ENCODE results near the gene CAMK2D.

CAMK2D gene

DNA sequence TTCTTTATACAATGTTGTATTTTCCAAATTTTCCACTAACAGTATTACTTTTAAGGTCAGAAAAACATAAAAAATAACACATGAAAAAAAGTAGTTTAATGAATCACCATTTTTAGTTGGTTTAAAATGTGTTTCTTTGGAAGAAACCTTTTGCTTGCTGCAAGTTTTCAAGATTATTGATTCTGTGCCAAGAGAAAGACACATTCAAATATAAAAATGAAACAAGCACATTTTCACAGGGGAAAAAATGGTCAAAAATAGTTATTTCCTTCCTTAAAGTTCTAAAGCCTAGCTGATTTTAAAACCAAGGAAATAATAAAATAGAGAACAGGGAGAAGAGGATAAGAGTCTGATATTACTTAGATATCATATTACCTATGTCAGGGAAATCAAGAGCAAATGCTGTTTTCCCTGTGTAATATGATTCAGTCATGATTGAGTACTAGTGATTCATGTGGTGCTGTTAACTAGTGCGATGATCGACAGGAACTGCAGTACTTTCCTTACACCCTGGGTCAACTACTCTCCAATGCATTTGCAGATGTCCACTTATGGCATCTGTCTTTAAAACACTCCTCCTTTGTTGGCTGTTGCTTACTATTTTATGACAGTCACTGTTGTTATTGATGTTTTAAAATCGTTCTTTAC lies 103.8 kb downstream of the CAMK2D start:
- peak; percentile 79 for ATAC-seq
- TF ChIP-seq OSR1 (CRISPR knock-in tag; IDR thresholded peaks at IDR 0.05) (no peak), PPARA (CRISPR knock-in tag; IDR thresholded peaks at IDR 0.05; ENCODE audit: borderline replicate concordance) (no peak), CSDC2 (CRISPR knock-in tag; IDR thresholded peaks at IDR 0.05) (no peak), GLIS3 (CRISPR knock-in tag; IDR thresholded peaks at IDR 0.05) (no peak), ZFP30 (CRISPR knock-in tag; IDR thresholded peaks at IDR 0.05) (no peak), ZFP3 (CRISPR knock-in tag; IDR thresholded peaks at IDR 0.05) (no peak), POU6F1 (CRISPR knock-in tag; IDR thresholded peaks at IDR 0.05; ENCODE audit: borderline replicate concordance, low read depth) (no peak), TOX (CRISPR knock-in tag; IDR thresholded peaks at IDR 0.05; ENCODE audit: borderline replicate concordance) (no peak), BACH2 (CRISPR knock-in tag; IDR thresholded peaks at IDR 0.05; ENCODE audit: borderline replicate concordance) (no peak), TCF4 (CRISPR knock-in tag; IDR thresholded peaks at IDR 0.05; ENCODE audit: borderline replicate concordance) (no peak), ARNTL (CRISPR knock-in tag; IDR thresholded peaks at IDR 0.05; ENCODE audit: borderline replicate concordance, low read depth) (no peak), ZC3H10 (CRISPR knock-in tag; IDR thresholded peaks at IDR 0.05) (no peak), RARB (CRISPR knock-in tag; IDR thresholded peaks at IDR 0.05) (no peak)
- TF ChIP-seq, protein P1, sequence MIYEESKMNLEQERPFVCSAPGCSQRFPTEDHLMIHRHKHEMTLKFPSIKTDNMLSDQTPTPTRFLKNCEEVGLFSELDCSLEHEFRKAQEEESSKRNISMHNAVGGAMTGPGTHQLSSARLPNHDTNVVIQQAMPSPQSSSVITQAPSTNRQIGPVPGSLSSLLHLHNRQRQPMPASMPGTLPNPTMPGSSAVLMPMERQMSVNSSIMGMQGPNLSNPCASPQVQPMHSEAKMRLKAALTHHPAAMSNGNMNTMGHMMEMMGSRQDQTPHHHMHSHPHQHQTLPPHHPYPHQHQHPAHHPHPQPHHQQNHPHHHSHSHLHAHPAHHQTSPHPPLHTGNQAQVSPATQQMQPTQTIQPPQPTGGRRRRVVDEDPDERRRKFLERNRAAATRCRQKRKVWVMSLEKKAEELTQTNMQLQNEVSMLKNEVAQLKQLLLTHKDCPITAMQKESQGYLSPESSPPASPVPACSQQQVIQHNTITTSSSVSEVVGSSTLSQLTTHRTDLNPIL (CRISPR knock-in tag; IDR thresholded peaks at IDR 0.05; ENCODE audit: low read depth): no peak

DNA sequence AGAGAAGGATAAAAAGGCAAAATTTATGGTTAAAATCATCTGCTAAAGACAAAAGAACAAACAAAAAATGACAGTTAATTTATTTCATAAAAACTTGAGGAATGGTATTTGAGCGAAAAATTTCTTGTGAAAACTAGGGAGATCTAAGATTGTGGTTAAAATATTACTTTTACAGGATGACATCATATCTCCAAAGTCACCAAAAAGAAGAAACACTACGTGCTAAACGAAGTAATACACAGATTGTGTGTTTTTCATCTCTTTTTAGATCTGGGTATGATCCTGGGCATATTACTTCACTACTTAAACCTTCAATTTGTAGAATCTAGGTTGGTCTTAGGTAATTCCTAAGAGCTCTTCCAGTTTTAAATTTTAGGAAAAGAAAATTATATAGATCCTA lies 107.7 kb downstream of the CAMK2D start:
- TF ChIP-seq, protein P1 (CRISPR knock-in tag; IDR thresholded peaks at IDR 0.05; ENCODE audit: low read depth): no peak
- TF ChIP-seq BACH2 (CRISPR knock-in tag; IDR thresholded peaks at IDR 0.05; ENCODE audit: borderline replicate concordance) (no peak), TCF4 (CRISPR knock-in tag; IDR thresholded peaks at IDR 0.05; ENCODE audit: borderline replicate concordance) (no peak), ZC3H10 (CRISPR knock-in tag; IDR thresholded peaks at IDR 0.05) (no peak), ZNF8 (CRISPR knock-in tag; IDR thresholded peaks at IDR 0.05) (no peak), TOX (CRISPR knock-in tag; IDR thresholded peaks at IDR 0.05; ENCODE audit: borderline replicate concordance) (no peak)
- TF ChIP-seq, protein P2, sequence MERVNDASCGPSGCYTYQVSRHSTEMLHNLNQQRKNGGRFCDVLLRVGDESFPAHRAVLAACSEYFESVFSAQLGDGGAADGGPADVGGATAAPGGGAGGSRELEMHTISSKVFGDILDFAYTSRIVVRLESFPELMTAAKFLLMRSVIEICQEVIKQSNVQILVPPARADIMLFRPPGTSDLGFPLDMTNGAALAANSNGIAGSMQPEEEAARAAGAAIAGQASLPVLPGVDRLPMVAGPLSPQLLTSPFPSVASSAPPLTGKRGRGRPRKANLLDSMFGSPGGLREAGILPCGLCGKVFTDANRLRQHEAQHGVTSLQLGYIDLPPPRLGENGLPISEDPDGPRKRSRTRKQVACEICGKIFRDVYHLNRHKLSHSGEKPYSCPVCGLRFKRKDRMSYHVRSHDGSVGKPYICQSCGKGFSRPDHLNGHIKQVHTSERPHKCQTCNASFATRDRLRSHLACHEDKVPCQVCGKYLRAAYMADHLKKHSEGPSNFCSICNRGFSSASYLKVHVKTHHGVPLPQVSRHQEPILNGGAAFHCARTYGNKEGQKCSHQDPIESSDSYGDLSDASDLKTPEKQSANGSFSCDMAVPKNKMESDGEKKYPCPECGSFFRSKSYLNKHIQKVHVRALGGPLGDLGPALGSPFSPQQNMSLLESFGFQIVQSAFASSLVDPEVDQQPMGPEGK (CRISPR knock-in tag; IDR thresholded peaks at IDR 0.05; ENCODE audit: borderline replicate concordance): no peak
- no peak for ATAC-seq

DNA sequence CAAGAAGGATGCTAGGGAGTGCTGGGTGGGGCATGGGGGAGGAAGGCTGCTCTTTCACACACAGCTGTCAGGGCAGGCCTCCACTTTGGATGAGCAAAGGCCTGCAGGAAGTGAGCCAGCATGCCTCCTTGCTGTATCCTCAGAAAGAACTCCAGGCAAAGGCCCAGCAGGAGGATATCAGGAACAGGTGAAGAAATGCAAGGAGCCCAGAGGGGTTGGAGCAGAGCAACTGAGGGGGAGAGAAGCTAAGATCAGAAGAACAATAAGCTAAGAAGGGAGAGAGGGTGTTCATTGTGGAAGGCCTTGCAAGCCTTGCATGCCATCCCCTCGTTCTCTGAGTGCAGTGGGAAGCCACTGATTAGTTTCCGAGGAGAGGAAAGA lies 115.1 kb downstream of the CAMK2D start:
- ATAC-seq: peak; percentile 56
- TF ChIP-seq ZNF8 (CRISPR knock-in tag; IDR thresholded peaks at IDR 0.05) (no peak), POU6F1 (CRISPR knock-in tag; IDR thresholded peaks at IDR 0.05; ENCODE audit: borderline replicate concordance, low read depth) (no peak), GLIS3 (CRISPR knock-in tag; IDR thresholded peaks at IDR 0.05) (no peak), BACH2 (CRISPR knock-in tag; IDR thresholded peaks at IDR 0.05; ENCODE audit: borderline replicate concordance) (no peak), ESRRG (CRISPR knock-in tag; IDR thresholded peaks at IDR 0.05) (no peak), CSDC2 (CRISPR knock-in tag; IDR thresholded peaks at IDR 0.05) (no peak), TOX (CRISPR knock-in tag; IDR thresholded peaks at IDR 0.05; ENCODE audit: borderline replicate concordance) (no peak), ISL1 (CRISPR knock-in tag; IDR thresholded peaks at IDR 0.05) (no peak), ZNF565 (CRISPR knock-in tag; conservative IDR thresholded peaks at IDR 0.05; ENCODE audit: low read depth) (no peak), SNAI2 (CRISPR knock-in tag; IDR thresholded peaks at IDR 0.05) (no peak), RARB (CRISPR knock-in tag; IDR thresholded peaks at IDR 0.05) (no peak), ARNTL (CRISPR knock-in tag; IDR thresholded peaks at IDR 0.05; ENCODE audit: borderline replicate concordance, low read depth) (no peak), TCF4 (CRISPR knock-in tag; IDR thresholded peaks at IDR 0.05; ENCODE audit: borderline replicate concordance) (no peak), PPARA (CRISPR knock-in tag; IDR thresholded peaks at IDR 0.05; ENCODE audit: borderline replicate concordance) (no peak), ZC3H10 (CRISPR knock-in tag; IDR thresholded peaks at IDR 0.05) (no peak), ZFP30 (CRISPR knock-in tag; IDR thresholded peaks at IDR 0.05) (no peak)
- TF ChIP-seq, protein P2 (CRISPR knock-in tag; IDR thresholded peaks at IDR 0.05; ENCODE audit: borderline replicate concordance): no peak
- TF ChIP-seq, protein P3, sequence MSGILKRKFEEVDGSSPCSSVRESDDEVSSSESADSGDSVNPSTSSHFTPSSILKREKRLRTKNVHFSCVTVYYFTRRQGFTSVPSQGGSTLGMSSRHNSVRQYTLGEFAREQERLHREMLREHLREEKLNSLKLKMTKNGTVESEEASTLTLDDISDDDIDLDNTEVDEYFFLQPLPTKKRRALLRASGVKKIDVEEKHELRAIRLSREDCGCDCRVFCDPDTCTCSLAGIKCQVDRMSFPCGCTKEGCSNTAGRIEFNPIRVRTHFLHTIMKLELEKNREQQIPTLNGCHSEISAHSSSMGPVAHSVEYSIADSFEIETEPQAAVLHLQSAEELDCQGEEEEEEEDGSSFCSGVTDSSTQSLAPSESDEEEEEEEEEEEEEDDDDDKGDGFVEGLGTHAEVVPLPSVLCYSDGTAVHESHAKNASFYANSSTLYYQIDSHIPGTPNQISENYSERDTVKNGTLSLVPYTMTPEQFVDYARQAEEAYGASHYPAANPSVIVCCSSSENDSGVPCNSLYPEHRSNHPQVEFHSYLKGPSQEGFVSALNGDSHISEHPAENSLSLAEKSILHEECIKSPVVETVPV (CRISPR knock-in tag; IDR thresholded peaks at IDR 0.05): no peak
- TF ChIP-seq, protein P1 (CRISPR knock-in tag; IDR thresholded peaks at IDR 0.05; ENCODE audit: low read depth): no peak
